ENCODE measurements around the gene SMOC1. TPM values are rescaled to one million over a fixed set of nuclear protein-coding genes. Genes with fewer than 3 reads are reported as not detected.

The SMOC1 gene
- total RNA-seq, 4 donors from 2014 or later = 0.72 to 3.1 (median 1.6) TPM

DNA sequence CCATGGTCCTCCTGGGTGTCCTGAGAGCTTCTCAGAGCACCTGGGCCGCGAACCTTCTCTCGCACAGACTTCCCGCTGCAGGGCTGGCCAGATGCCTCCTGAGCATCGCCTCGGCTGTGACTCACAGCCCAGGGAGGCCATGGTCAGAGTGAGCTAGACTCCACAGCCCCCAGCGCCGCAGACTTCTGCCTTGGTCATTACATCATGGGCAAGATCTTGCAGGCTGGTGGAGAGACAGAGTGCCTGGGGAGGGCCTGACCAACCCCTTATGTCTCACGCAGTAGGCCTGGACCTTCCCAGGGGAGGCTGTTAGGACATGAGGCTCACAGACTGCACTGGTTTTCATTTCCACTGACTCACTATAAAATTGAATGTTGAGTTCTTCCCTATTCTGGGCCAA lies 41.8 kb downstream of the SMOC1 start:
- TF ChIP-seq, protein P1, sequence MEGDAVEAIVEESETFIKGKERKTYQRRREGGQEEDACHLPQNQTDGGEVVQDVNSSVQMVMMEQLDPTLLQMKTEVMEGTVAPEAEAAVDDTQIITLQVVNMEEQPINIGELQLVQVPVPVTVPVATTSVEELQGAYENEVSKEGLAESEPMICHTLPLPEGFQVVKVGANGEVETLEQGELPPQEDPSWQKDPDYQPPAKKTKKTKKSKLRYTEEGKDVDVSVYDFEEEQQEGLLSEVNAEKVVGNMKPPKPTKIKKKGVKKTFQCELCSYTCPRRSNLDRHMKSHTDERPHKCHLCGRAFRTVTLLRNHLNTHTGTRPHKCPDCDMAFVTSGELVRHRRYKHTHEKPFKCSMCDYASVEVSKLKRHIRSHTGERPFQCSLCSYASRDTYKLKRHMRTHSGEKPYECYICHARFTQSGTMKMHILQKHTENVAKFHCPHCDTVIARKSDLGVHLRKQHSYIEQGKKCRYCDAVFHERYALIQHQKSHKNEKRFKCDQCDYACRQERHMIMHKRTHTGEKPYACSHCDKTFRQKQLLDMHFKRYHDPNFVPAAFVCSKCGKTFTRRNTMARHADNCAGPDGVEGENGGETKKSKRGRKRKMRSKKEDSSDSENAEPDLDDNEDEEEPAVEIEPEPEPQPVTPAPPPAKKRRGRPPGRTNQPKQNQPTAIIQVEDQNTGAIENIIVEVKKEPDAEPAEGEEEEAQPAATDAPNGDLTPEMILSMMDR (IDR thresholded peaks at IDR 0.05) = no peak
- TF ChIP-seq EP300 (IDR thresholded peaks at IDR 0.05) = no peak
- TF ChIP-seq POLR2AphosphoS5 (IDR thresholded peaks at IDR 0.05) = no peak
- TF ChIP-seq POLR2A (IDR thresholded peaks at IDR 0.05) = no peak
- DNase-seq (ENCODE audit: low spot score in 2 of 2) = no peak
- no peak overlapping the region for H3K27ac ChIP-seq
- H3K27me3 ChIP-seq = peaks cover 2% of the 10 kb centered on the region
- no peak overlapping the region for H3K4me3 ChIP-seq
- H3K9me3 ChIP-seq = no peaks in the 10 kb centered on the region
- 100% methylated on average over 5 of the region's 9 CpGs for WGBS
- H3K4me1 ChIP-seq = no peaks in the 10 kb centered on the region
- H3K36me3 ChIP-seq = no peaks in the 10 kb centered on the region

DNA sequence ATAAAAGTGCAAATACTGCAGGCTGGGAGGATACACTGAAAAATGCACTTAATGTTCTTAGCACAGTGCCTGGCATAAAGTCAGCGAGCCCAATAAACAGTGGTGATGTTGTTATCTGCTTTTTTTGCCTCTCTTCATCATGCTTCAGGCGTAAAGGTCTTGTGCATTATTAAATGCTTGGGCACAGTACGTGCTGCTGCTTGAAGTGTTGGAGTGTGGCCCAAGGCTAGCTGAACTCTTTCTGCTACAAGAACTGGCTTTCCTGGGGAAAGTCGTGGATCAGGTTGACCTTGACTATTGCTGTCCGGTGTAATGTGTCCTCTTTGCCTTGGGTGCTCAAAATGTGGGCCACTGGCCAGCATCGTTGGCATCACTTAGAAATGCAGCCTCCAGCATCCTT lies 43.0 kb downstream of the SMOC1 start:
- Histone ChIP-seq H3K36me3 (no peaks in the 10 kb centered on the region), H3K27ac (no peak overlapping the region), H3K4me3 (no peak overlapping the region), H3K9me3 (no peaks in the 10 kb centered on the region), H3K4me1 (no peaks in the 10 kb centered on the region), H3K27me3 (no peaks in the 10 kb centered on the region)
- TF ChIP-seq POLR2AphosphoS5 (IDR thresholded peaks at IDR 0.05) (no peak), POLR2A (IDR thresholded peaks at IDR 0.05) (no peak), EP300 (IDR thresholded peaks at IDR 0.05) (no peak)
- TF ChIP-seq, protein P1 (IDR thresholded peaks at IDR 0.05) = no peak
- WGBS = 38% methylated on average over 6 of the region's 6 CpGs
- DNase-seq (ENCODE audit: low spot score in 2 of 2) = no peak

DNA sequence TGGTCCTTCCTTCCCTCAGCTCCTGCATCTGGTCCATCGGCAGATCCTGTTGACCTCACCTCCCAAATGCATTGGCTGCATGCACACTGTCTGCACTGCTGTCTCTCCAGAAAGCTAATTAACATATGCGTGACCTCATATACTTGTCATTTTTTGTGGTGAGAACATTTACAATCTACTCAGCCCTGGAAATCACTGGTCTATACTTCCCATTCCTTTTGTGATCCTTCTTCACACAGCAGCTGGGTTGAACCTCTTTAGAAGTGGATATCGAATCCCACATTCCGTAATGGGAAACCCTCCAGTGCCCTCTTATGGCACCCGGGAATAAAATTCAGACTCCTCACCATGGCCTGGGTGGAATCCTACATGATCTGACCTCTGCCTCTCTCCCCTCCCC lies 45.0 kb downstream of the SMOC1 start:
- no peak overlapping the region for H3K4me3 ChIP-seq
- WGBS = 64% methylated on average over 5 of the region's 5 CpGs
- no peak for DNase-seq (ENCODE audit: low spot score in 2 of 2)
- no peak for TF ChIP-seq POLR2AphosphoS5 (IDR thresholded peaks at IDR 0.05)
- TF ChIP-seq, protein P1 (IDR thresholded peaks at IDR 0.05) = no peak
- TF ChIP-seq POLR2A (IDR thresholded peaks at IDR 0.05) = no peak
- TF ChIP-seq EP300 (IDR thresholded peaks at IDR 0.05) = no peak
- H3K27me3 ChIP-seq = no peaks in the 10 kb centered on the region
- no peaks in the 10 kb centered on the region for H3K4me1 ChIP-seq
- H3K36me3 ChIP-seq = no peaks in the 10 kb centered on the region
- no peak overlapping the region for H3K27ac ChIP-seq
- H3K9me3 ChIP-seq = no peaks in the 10 kb centered on the region

DNA sequence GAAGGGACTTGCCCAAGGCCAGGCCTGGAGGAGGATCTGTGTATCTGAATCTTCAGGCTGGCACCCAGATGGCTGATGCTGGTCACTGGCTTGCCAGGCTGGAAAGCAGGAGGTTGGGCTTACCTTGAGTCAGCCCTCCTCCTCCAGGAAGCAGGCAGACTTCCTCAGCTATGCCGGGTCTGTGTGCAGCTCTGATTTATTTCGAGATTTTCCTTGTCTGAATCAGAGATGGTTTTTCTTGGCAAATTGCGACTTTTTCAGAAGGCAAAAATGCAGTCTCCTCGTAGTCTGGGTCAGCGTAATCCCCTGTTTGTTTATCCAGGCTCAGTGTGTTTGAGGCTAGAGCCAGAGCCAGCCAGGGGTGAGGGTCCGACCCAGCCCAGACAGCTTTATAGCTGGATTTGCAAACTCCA lies 48.9 kb downstream of the SMOC1 start:
- Histone ChIP-seq H3K9me3 (no peaks in the 10 kb centered on the region), H3K36me3 (no peaks in the 10 kb centered on the region), H3K4me1 (no peaks in the 10 kb centered on the region), H3K27me3 (no peaks in the 10 kb centered on the region), H3K4me3 (no peak overlapping the region), H3K27ac (no peak overlapping the region)
- 84% methylated on average over 5 of the region's 6 CpGs for WGBS
- TF ChIP-seq, protein P1 (IDR thresholded peaks at IDR 0.05) = no peak
- TF ChIP-seq EP300 (IDR thresholded peaks at IDR 0.05) (no peak), POLR2A (IDR thresholded peaks at IDR 0.05) (no peak), POLR2AphosphoS5 (IDR thresholded peaks at IDR 0.05) (no peak)
- no peak for DNase-seq (ENCODE audit: low spot score in 2 of 2)

DNA sequence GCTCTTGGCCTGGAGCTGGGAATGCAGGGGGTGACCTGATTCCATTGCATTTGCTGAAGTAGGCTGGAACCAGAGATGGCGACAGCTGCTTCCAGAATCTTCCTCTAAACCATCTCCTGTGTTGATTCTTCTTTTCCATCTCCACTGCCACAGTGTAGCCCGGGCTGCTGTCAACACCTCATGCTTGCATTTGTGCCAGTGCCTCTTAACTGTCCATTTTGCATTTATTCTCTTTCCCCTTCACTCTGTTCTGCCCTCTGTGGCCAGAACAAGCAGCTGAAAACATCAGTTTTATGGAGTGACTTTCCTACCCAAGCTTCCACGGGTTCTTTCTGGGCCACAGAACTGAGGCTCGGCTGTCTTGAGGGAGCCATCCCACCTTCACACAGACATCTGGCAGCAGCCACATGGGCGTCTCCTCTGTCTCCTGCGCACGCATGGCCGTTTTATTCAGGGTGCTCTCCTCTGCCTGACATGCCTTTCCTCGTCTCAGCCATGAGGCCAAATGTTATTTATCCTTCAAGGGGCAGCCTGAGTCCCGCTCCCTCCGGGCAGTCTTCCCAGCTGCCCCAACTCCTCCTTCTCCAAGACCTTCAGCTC lies 51.7 kb downstream of the SMOC1 start:
- 76% methylated on average over 11 of the region's 11 CpGs for WGBS
- TF ChIP-seq, protein P1 (IDR thresholded peaks at IDR 0.05) = no peak
- TF ChIP-seq POLR2AphosphoS5 (IDR thresholded peaks at IDR 0.05) = no peak
- no peak for TF ChIP-seq POLR2A (IDR thresholded peaks at IDR 0.05)
- TF ChIP-seq EP300 (IDR thresholded peaks at IDR 0.05) = no peak

More for the DNA sequence above, 51.7 kb downstream of the SMOC1 start:
- no peaks in the 10 kb centered on the region for H3K4me1 ChIP-seq
- H3K36me3 ChIP-seq = no peaks in the 10 kb centered on the region
- no peaks in the 10 kb centered on the region for H3K9me3 ChIP-seq
- no peak overlapping the region for H3K4me3 ChIP-seq
- no peak overlapping the region for H3K27ac ChIP-seq
- no peak for DNase-seq (ENCODE audit: low spot score in 2 of 2)
- no peaks in the 10 kb centered on the region for H3K27me3 ChIP-seq

Measured in suprapubic skin (tissue), 4 donors.